Spleen (tissue), 13 donors: ENCODE data around the gene BICRA. TPM values are rescaled to one million over a fixed set of nuclear protein-coding genes. Genes with fewer than 3 reads are reported as not detected.

Experiments
- DNase-seq: peaks from one replicate; pipeline ENCODE4 v3.0.0-alpha.2; 2020
- H3K27ac ChIP-seq, 8 donors: fragments of 200-600 bp; sonication (generic) in 7 of 8; 1 replicate in 4 of 8; 2 replicates in 4 of 8; pipeline versions ENCODE4 v1.5.0 to v1.8.0; 2016 to 2021; ENCODE audit warnings: inconsistent platforms in 4 of 8, mild to moderate bottlenecking in 4 of 8, moderate library complexity in 1 of 8
- H3K27me3 ChIP-seq, 7 donors: fragments of 200-600 bp; sonication (generic) in 6 of 7; replicated peaks in 1 of 7; 1 replicate in 4 of 7; 2 replicates in 3 of 7; pipeline versions ENCODE4 v1.5.0 to v1.8.0; 2016 to 2021; ENCODE audit warnings: inconsistent platforms in 3 of 7, mild to moderate bottlenecking in 1 of 7
- H3K36me3 ChIP-seq, 6 donors: fragments of 200-600 bp; sonication (generic) in 5 of 6; 1 replicate in 4 of 6; 2 replicates in 2 of 6; pipeline versions ENCODE4 v1.5.0 to v1.8.0; 2016 to 2021; ENCODE audit warnings: inconsistent platforms in 2 of 6
- H3K4me1 ChIP-seq, 6 donors: fragments of 200-600 bp; sonication (generic) in 5 of 6; 1 replicate in 3 of 6; 2 replicates in 3 of 6; pipeline versions ENCODE4 v1.5.0 to v1.8.0; 2016 to 2021; ENCODE audit warnings: inconsistent platforms in 3 of 6
- H3K4me3 ChIP-seq, 8 donors: fragments of 200-600 bp; sonication (generic) in 7 of 8; 1 replicate in 4 of 8; 2 replicates in 4 of 8; pipeline versions ENCODE4 v1.5.0 to v1.8.0; 2016 to 2021; ENCODE audit warnings: inconsistent platforms in 4 of 8, mild to moderate bottlenecking in 4 of 8, moderate library complexity in 2 of 8
- H3K9me3 ChIP-seq, 8 donors: fragments of 200-600 bp; sonication (generic) in 7 of 8; 1 replicate in 4 of 8; 2 replicates in 4 of 8; pipeline versions ENCODE4 v1.5.0 to v1.8.0; 2016 to 2021; ENCODE audit warnings: inconsistent platforms in 4 of 8
- POLR2A ChIP-seq, 3 donors: fragments of 450-650 bp; IDR thresholded peaks; one replicate each; pipeline ENCODE4 v1.5.1; 2017; ENCODE audit warnings: antibody characterized with exemption in 3 of 3, mild to moderate bottlenecking in 1 of 3
- POLR2AphosphoS5 ChIP-seq, 3 donors: sonication (generic); formaldehyde crosslinking; IDR thresholded peaks; one replicate each; pipeline ENCODE4 v1.5.1; 2017; ENCODE audit warnings: antibody characterized with exemption in 3 of 3
- WGBS, 5 donors: extraction: QIAGEN DNeasy Blood & Tissue Kit in 3 of 5; methylation state at CpG; one replicate each; pipeline versions ENCODE4 v1.1.5 to v1.1.7; 2013 to 2018; 5-methylcytosine and 5-hydroxymethylcytosine counted together
- intact Hi-C: fragments of 100-400 bp; cut with DNase I; formaldehyde crosslinking; loops from one replicate; pipeline ENCODE4 v1.15.0; 2023; ENCODE audit warnings: low total_unique reads
- long read RNA-seq, 2 donors: transcript quantifications; one replicate each; lab custom pipeline, GENCODE V29; 2026
- polyA plus RNA-seq, 3 donors: library from polyadenylated mRNA; stranded (reverse); fragments of 200-250 nt; gene quantifications; one replicate each; pipeline ENCODE4 v1.2.1, GENCODE V29; 2013
- total RNA-seq, 7 donors: library from RNA; depleted of rRNA in 3 of 7; stranded (reverse); fragments of >200 nt in 3 of 7; fragmentation: NEBNext Ultra II Directional in 4 of 7; extraction: Animal tissue kit (Norgen Biotek cat#: 25700) in 4 of 7; gene quantifications; one replicate each; pipeline versions ENCODE4 v1.1.0 to v1.2.1, GENCODE V29; 2016 to 2021
- TF ChIP-seq, protein P1 (sequence below), 11 experiments: fragments of 200-600 bp in 7 of 11; fragments of 450-650 bp in 4 of 11; sonication (generic) in 4 of 11; IDR thresholded peaks in 8 of 11; conservative IDR thresholded peaks in 3 of 11; 1 replicate in 7 of 11; 2 replicates in 4 of 11; pipeline versions ENCODE4 v1.4.0 to v1.8.0; 2016 to 2021; ENCODE audit warnings: antibody characterized with exemption in 11 of 11, inconsistent platforms in 4 of 11, mild to moderate bottlenecking in 1 of 11
- donor health status: healthy with polysubstance abuse.
- donor health status: DM: no; HTN: no; CAD: no; lungs with moderate emphysema.
- donor health status: DM: no; HTN: no; CAD: no.
- donor health status: Bipolar disorder and iron deficiency.
- donor health status: healthy.
- donor health status: DM: no; HTN: no; CAD: no.
- donor health status: DM: yes; HTN: yes; CAD: no.

BICRA gene
- total RNA-seq: 10 to 100 TPM; 10.9 to 21.8 (median 20.1) TPM
- 10 to 100 TPM in 1 of 3 donors, 1 to 10 TPM in 2; 2.2 to 10.2 (median 5.1) TPM for polyA plus RNA-seq
- long read RNA-seq, donor 1, transcript BICRA-203 (1 exons, 3,312 nt): major isoform, 18 of 18 reads
- long read RNA-seq, donor 1, partial matches to known transcripts: 0 of 18 reads
- long read RNA-seq, donor 1, other reads (novel, unspliced or antisense): 0 of 18 reads
- long read RNA-seq, donor 2, transcript BICRA-203 (1 exons, 3,312 nt): major isoform, 10 of 10 reads
- long read RNA-seq, donor 2, partial matches to known transcripts: 0 of 10 reads
- long read RNA-seq, donor 2, other reads (novel, unspliced or antisense): 0 of 10 reads

DNA sequence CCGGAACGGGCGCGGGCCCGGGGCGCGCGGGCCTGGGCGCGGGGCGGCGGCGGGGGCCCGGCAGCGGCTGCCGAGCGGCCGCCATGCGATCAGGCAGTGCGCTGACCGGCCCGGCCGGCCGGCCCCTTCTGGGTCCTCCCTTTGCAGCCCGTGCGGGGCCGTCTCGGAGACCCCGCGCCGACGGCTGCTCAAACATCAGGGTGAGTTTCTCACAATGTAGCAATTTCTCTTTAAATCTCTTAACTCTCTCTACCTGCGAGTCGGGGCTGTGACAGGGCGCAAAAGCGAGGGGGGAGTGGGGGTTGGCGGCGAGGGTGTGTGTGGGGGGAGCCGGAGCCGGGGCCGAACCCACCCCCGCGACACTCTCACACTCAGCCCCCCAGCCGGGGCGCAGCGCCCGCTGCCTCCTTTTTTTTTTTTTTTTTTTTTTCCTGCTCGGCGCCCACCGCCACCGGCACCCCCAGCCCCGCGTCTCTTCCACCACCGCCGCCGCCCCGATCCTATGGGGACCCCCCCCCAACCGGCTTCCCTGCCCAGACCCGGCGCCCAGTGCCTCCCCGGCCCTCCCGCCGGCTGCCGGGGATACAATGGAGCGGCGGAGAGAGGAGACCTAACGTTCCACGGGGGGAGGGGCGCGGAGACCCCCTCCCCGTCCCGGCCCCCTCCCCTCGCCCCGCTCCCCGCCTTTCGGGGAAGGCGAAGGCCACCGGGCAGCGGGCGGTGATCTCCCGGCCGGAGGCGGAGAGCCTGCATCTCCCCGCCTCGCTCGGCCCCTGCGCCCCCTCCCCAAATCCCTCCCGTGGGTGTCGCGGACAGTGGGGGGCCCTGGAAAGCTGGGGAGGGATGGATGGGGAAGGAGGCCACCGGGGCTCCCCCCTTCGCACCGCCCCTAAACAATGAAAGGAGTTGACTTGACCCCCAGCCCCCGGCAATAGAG lies at the start of gene BICRA:
Gene BICRA (plus strand): TSS at position 166 of the 937 bp plus-strand sequence. CDS start 64,441 bp downstream, outside the sequence.
- Histone ChIP-seq H3K4me1 (peaks cover 19 to 64% (median 40%) of the 10 kb centered on the region in 6 donors), H3K27ac (peak within 1 kb of the TSS; percentile 91 to 99 (median 97)), H3K27me3 (no peaks in the 10 kb centered on the region), H3K36me3 (peaks cover 0 to 9% (median 0%) of the 10 kb centered on the region in 6 donors), H3K9me3 (no peaks in the 10 kb centered on the region), H3K4me3 (peak within 1 kb of the TSS; percentile 78 to 99 (median 90))
- DNase-seq: peak; percentile 96
- TF ChIP-seq, protein P1, sequence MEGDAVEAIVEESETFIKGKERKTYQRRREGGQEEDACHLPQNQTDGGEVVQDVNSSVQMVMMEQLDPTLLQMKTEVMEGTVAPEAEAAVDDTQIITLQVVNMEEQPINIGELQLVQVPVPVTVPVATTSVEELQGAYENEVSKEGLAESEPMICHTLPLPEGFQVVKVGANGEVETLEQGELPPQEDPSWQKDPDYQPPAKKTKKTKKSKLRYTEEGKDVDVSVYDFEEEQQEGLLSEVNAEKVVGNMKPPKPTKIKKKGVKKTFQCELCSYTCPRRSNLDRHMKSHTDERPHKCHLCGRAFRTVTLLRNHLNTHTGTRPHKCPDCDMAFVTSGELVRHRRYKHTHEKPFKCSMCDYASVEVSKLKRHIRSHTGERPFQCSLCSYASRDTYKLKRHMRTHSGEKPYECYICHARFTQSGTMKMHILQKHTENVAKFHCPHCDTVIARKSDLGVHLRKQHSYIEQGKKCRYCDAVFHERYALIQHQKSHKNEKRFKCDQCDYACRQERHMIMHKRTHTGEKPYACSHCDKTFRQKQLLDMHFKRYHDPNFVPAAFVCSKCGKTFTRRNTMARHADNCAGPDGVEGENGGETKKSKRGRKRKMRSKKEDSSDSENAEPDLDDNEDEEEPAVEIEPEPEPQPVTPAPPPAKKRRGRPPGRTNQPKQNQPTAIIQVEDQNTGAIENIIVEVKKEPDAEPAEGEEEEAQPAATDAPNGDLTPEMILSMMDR (IDR thresholded peaks at IDR 0.05 in 8 of 11, conservative IDR thresholded peaks at IDR 0.05 in 3 of 11): no peak
- TF ChIP-seq POLR2AphosphoS5 (IDR thresholded peaks at IDR 0.05) (peak in 1 of 3 donors; percentile 57), POLR2A (IDR thresholded peaks at IDR 0.05) (no peak)
- intact Hi-C loops: loop anchor here (5.0 kb wide), 1 partner anchor 92 kb away; the partner anchor contains the start of gene NAPA
- WGBS, 5 donors: 0 to 1% (median 1%) methylated on average over 48 to 87 of the region's 94 CpGs

DNA sequence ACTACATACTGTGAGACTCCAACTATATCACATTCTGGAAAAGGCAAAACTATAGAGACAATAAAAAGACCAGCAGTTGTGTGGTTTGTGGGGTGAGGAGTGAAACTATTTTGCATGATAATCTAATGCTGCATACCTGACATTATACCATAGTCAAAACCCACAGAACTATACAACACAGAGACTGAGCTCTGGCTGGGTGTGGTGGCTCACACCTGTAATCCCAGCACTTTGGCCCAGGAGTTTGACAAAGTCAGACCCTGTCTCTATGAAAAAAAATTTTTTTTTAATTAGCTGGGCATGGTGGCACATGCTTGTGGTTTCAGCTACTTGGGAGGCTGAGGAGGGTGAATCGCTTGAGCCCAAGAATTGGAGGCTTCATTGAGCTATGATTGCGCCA lies 47.9 kb upstream of the BICRA start:
- intact Hi-C loops: no loop called here
- no peaks in the 10 kb centered on the region for H3K36me3 ChIP-seq

GRCh38 chr19:47561440-47562057 lies 47.4 kb upstream of the BICRA start:
- Histone ChIP-seq H3K4me1 (no peaks in the 10 kb centered on the region), H3K36me3 (no peaks in the 10 kb centered on the region), H3K9me3 (peaks cover 0 to 3% (median 0%) of the 10 kb centered on the region in 8 donors), H3K27me3 (peaks cover 0 to 5% (median 0%) of the 10 kb centered on the region in 7 donors), H3K4me3 (no peak overlapping the region), H3K27ac (no peak overlapping the region)
- intact Hi-C loops: no loop called here
- no peak for DNase-seq
- 89 to 96% (median 91%) methylated on average over 7 of the region's 7 CpGs for WGBS, 5 donors
- TF ChIP-seq, protein P1 (IDR thresholded peaks at IDR 0.05 in 8 of 11, conservative IDR thresholded peaks at IDR 0.05 in 3 of 11): no peak
- TF ChIP-seq POLR2A (IDR thresholded peaks at IDR 0.05) (no peak), POLR2AphosphoS5 (IDR thresholded peaks at IDR 0.05) (no peak)

More for the DNA sequence above, 47.9 kb upstream of the BICRA start:
- DNase-seq: no peak
- Histone ChIP-seq H3K27ac (no peak overlapping the region), H3K27me3 (peaks cover 0 to 5% (median 0%) of the 10 kb centered on the region in 7 donors), H3K4me1 (no peaks in the 10 kb centered on the region), H3K9me3 (peaks cover 0 to 3% (median 0%) of the 10 kb centered on the region in 8 donors), H3K4me3 (no peak overlapping the region)
- 88 to 96% (median 91%) methylated on average over 2 of the region's 2 CpGs for WGBS, 5 donors
- no peak for TF ChIP-seq POLR2A (IDR thresholded peaks at IDR 0.05)
- TF ChIP-seq, protein P1 (IDR thresholded peaks at IDR 0.05 in 8 of 11, conservative IDR thresholded peaks at IDR 0.05 in 3 of 11): no peak
- TF ChIP-seq POLR2AphosphoS5 (IDR thresholded peaks at IDR 0.05): no peak
